Cerebellar nuclear complex (tissue), 1 donor: Measurements from ENCODE around the gene BMP8A.

Source experiments
- DNase-seq, 2 experiments: peaks; one replicate each; lab custom pipeline; 2025; lab: John Stamatoyannopoulos, UW

Gene BMP8A

DNA sequence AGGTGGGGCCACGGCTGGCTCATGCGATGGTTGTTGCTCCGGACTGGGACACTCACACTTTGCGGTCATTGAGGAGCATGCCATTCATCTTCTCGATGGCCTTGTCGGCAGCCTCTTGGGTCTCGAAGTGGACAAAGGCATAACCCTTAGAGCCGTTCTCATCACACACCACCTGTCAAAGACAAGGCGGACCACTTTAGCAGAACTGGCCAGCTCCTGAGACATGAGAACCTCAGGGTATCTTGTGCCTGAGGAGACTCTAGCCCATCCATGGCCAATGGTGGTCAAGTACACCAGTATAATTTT is 79.7 kb downstream of the BMP8A start:
- DNase-seq, result no peak

DNA sequence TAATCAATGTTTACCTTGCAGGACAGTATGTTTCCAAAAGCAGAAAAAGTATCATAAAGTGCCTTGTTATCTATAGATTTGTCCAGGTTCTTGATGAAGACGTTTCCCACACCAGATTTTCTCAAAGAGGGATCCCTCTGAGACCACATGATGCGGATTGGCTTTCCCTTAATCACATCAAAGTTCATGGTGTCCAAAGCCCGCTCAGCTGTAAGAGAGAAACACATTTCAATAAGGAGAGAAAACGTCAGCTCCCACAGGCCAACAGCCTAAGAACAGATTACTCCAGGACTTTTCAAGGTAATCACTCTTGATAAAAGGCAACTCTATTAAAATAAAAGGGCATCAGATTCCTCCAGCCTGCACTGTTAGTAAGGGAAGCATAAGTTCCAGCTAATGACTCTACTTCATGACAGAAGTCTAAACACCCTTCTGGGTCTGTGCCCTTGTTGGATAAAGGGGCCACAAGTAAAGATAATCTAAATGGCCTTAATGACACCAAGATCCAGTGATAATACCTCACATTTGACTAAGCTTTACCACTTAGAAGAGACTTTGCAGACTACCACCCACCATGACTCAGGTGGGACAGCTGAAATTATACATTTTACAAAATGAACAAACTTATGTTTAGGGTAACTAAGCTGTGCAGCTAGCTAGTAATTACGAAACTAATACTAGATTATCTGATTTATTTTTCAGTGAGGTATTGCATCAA is 81.1 kb downstream of the BMP8A start:
- no peak for DNase-seq

DNA sequence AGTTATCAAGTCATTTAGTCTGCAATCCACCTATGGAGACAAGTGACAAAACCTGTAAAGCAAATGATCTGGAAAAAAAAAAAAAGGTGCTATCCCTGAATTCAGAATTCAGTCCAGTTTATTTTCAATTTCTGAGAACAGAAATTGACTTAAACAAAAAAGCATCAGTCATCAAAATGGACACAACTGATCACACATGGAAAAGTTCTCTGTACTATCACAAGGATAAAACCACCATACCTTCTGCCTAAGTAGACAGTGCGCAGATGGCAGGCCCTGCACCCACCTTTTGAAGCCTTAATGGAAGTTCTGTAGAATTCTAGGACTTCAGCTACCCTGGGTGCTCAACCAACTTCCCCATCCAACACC is 81.6 kb downstream of the BMP8A start:
- no peak for DNase-seq

DNA sequence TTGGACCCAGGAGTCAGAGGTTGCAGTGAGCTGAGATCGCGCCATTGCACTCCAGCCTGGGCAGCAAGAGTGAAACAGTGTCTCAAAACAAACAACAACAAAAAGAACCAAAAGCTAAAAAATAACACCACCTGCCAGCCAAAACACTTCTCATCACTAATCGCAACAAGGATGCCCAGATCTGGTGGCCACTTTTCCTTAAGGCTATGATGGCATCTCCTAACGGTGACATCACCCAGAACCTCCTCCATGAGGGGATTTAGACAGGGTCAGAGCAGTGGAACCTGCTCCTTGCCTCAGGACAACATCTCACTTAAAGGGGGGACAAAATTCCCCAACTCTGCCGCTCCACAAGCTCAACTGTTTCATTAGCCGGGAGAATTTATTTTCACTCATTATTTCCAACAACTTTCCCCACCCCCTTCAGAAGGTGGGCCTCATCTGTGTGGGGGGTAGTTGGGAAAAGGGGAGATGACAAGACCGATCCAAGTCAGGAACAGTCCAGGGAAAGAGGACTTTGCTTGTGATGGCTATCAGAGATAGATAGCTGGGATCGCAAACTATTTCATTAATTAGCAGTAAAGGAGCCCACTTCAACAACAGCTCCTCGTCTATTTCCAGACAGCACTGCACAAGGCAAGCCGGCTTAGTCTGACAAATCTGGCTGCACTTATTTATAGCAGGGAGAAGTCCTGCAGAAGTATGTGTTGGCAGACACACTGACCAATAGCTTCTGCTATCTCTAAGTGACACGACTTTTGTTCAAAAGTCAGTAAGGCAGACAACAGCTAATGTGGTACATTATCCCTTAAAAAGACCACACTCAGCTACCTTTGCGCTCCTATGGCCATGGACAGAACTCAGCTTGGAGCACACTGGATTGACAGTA is 82.5 kb downstream of the BMP8A start:
- no peak for DNase-seq

DNA sequence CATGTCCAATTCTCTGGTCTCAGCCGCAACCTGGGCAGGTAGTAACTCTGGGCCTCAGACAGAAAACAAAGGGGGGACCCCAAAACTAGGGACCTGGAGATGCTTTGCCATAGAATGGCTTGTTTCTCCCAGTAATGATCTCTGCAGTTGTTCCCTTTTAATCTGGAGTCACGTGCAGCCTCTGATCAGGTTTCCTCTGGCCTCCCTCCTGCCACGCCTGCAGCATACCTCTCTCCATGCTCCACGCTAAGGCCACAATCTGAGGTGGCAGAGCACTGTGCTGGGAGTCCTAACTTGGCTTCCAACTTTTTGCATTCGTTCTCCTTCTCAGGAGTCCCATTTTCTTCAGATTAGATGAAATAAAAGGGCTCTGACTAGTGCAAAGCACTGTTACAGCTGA is 83.2 kb downstream of the BMP8A start:
- DNase-seq, result no peak
